Ascending aorta (tissue), 2 donors: ENCODE results near the gene MAP10. TPM values are rescaled to one million over a fixed set of nuclear protein-coding genes. Genes with fewer than 3 reads are reported as not detected.

Experiments
- DNase-seq, 2 donors: peaks; one replicate each; pipeline ENCODE4 v3.0.0-alpha.2; 2019; ENCODE audit warnings: low spot score in 2 of 2
- H3K27ac ChIP-seq, 2 donors: fragments of 200-600 bp; sonication (generic); one replicate each; pipeline ENCODE4 v1.5.1; 2016 to 2017; ENCODE audit warnings: mild to moderate bottlenecking in 1 of 2
- H3K27me3 ChIP-seq: fragments of 200-600 bp; sonication (generic); one replicate; pipeline ENCODE4 v1.5.1; 2017
- H3K36me3 ChIP-seq, 2 donors: fragments of 200-600 bp; sonication (generic); one replicate each; pipeline ENCODE4 v1.5.1; 2016
- H3K4me1 ChIP-seq, 2 donors: fragments of 200-600 bp; sonication (generic); one replicate each; pipeline ENCODE4 v1.5.1; 2016 to 2017; ENCODE audit warnings: mild to moderate bottlenecking in 1 of 2
- H3K4me3 ChIP-seq, 2 donors: fragments of 200-600 bp; sonication (generic); one replicate each; pipeline ENCODE4 v1.5.1; 2016 to 2017; ENCODE audit warnings: mild to moderate bottlenecking in 1 of 2
- H3K9me3 ChIP-seq, 2 donors: fragments of 200-600 bp; sonication (generic); one replicate each; pipeline ENCODE4 v1.5.1; 2016
- CTCF ChIP-seq, 3 experiments: fragments of 200-600 bp in 2 of 3; fragments of 450-650 bp in 1 of 3; sonication (generic) in 2 of 3; IDR thresholded peaks; one replicate each; pipeline ENCODE4 v1.5.1; 2016 to 2019; ENCODE audit warnings: antibody characterized with exemption in 3 of 3, mild to moderate bottlenecking in 1 of 3, moderate library complexity in 1 of 3
- intact Hi-C: fragments of 100-400 bp; cut with DNase I; formaldehyde crosslinking; loops from one replicate; pipeline ENCODE4 v1.15.1; 2023
- total RNA-seq: library from RNA; depleted of rRNA; stranded (reverse); fragments of >200 nt; gene quantifications from one replicate; pipeline ENCODE4 v1.1.0, GENCODE V29; 2016

The MAP10 gene
- total RNA-seq = 0.85 TPM

- Histone ChIP-seq H3K4me3 (peak within 1 kb of the TSS; percentile 71 to 81), H3K27ac (peak within 1 kb of the TSS; percentile 39 to 54), H3K27me3 (no peaks in the 10 kb centered on the region), H3K4me1 (peaks cover 0 to 6% of the 10 kb centered on the region in 2 donors), H3K9me3 (no peaks in the 10 kb centered on the region), H3K36me3 (no peaks in the 10 kb centered on the region)
- intact Hi-C loops = no loop called here
- peak in 1 of 2 donors; percentile 72 for DNase-seq
- TF ChIP-seq CTCF (IDR thresholded peaks at IDR 0.05) = no peak
Observed at GRCh38 chr1:232805269-232806185, at the start of gene MAP10. TSS of gene MAP10 (plus strand) at chr1:232805416. CDS start at chr1:232805450, 34 bp downstream.

GRCh38 chr1:232764458-232765251 lies 40.6 kb upstream of the MAP10 start:
- no peak overlapping the region for H3K27ac ChIP-seq
- intact Hi-C loops = loop anchor here (5.0 kb wide), 2 partner anchors 132 to 188 kb away; partner anchors contain the start of genes NTPCR and SIPA1L2

GRCh38 chr1:232765542-232765941 lies 39.7 kb upstream of the MAP10 start:
- peaks cover 0 to 3% of the 10 kb centered on the region in 2 donors for H3K4me1 ChIP-seq
- no peaks in the 10 kb centered on the region for H3K9me3 ChIP-seq
- peak overlapping the region in 1 of 2 donors; percentile 83 for H3K27ac ChIP-seq
- intact Hi-C loops = loop anchor here (5.0 kb wide), 2 partner anchors 133 to 187 kb away; partner anchors contain the start of genes NTPCR and SIPA1L2
- DNase-seq = no peak
- no peaks in the 10 kb centered on the region for H3K36me3 ChIP-seq
- no peak overlapping the region for H3K4me3 ChIP-seq
- H3K27me3 ChIP-seq = no peaks in the 10 kb centered on the region
- no peak for TF ChIP-seq CTCF (IDR thresholded peaks at IDR 0.05)

More at GRCh38 chr1:232764458-232765251, 40.6 kb upstream of the MAP10 start:
- no peaks in the 10 kb centered on the region for H3K27me3 ChIP-seq
- no peaks in the 10 kb centered on the region for H3K9me3 ChIP-seq
- no peaks in the 10 kb centered on the region for H3K36me3 ChIP-seq
- H3K4me1 ChIP-seq = peaks cover 0 to 3% of the 10 kb centered on the region in 2 donors
- no peak for TF ChIP-seq CTCF (IDR thresholded peaks at IDR 0.05)
- H3K4me3 ChIP-seq = no peak overlapping the region
- no peak for DNase-seq

GRCh38 chr1:232766241-232766890 lies 38.9 kb upstream of the MAP10 start:
- Histone ChIP-seq H3K36me3 (no peaks in the 10 kb centered on the region), H3K4me3 (no peak overlapping the region), H3K4me1 (peaks cover 0 to 3% of the 10 kb centered on the region in 2 donors), H3K9me3 (no peaks in the 10 kb centered on the region), H3K27ac (peak overlapping the region; percentile 83 to 84), H3K27me3 (no peaks in the 10 kb centered on the region)
- no peak for DNase-seq
- no peak for TF ChIP-seq CTCF (IDR thresholded peaks at IDR 0.05)
- intact Hi-C loops = loop anchor here (5.0 kb wide), 2 partner anchors 134 to 186 kb away; partner anchors contain the start of genes NTPCR and SIPA1L2

- H3K9me3 ChIP-seq = no peaks in the 10 kb centered on the region
- H3K27me3 ChIP-seq = no peaks in the 10 kb centered on the region
- TF ChIP-seq CTCF (IDR thresholded peaks at IDR 0.05) = no peak
- intact Hi-C loops = loop anchor here (5.0 kb wide), 2 partner anchors 135 to 185 kb away; partner anchors contain the start of genes NTPCR and SIPA1L2
- no peak for DNase-seq
- H3K36me3 ChIP-seq = no peaks in the 10 kb centered on the region
- H3K4me1 ChIP-seq = peaks cover 0 to 3% of the 10 kb centered on the region in 2 donors
- H3K4me3 ChIP-seq = no peak overlapping the region
- H3K27ac ChIP-seq = peak overlapping the region; percentile 83 to 84
Observed at GRCh38 chr1:232766904-232767303, 38.3 kb upstream of the MAP10 start.
